Stimulated activated naive CD4-positive, alpha-beta T cell (primary cell): ENCODE data around the gene MISP.

Experiments
- DNase-seq, 6 experiments: peaks; one replicate each; lab custom pipeline; 2025; lab: John Stamatoyannopoulos, UW

MISP gene

GRCh38 chr19:808423-808775 is 57.5 kb downstream of the MISP start:
- DNase-seq = no peak

GRCh38 chr19:810077-810855 is 59.4 kb downstream of the MISP start:
- no peak for DNase-seq

- DNase-seq = no peak
These were observed 60.1 kb downstream of the MISP start for GRCh38 chr19:810883-811489.

GRCh38 chr19:811506-812048 is 60.7 kb downstream of the MISP start:
- DNase-seq = no peak

- DNase-seq = no peak
These were observed 61.3 kb downstream of the MISP start for GRCh38 chr19:812049-812746.

GRCh38 chr19:812747-813218 is 61.9 kb downstream of the MISP start:
- DNase-seq = no peak

GRCh38 chr19:813219-814151 is 62.6 kb downstream of the MISP start:
- DNase-seq = no peak
